HCT116 (cell line): ENCODE measurements around the gene DLX5. TPM values are rescaled to one million over a fixed set of nuclear protein-coding genes. Genes with fewer than 3 reads are reported as not detected.

Experiments used
- ATAC-seq: fragments of 200-7000 bp; cut with Tn5 transposase; 2 replicates; pipeline ENCODE4 v1.9.1; 2020; ENCODE audit warnings: mild to moderate bottlenecking, moderate library complexity
- BruUV-seq: library from RNA; stranded (reverse); fragments of 400-500 nt; replicated peaks from 2 replicates; lab custom pipeline; 2021; lab: Mats Ljungman, UMichigan
- CTCF ChIA-PET: fragments of 300-600 bp; sonication (Branson Sonifier 250); formaldehyde crosslinking; loops from one replicate; lab custom pipeline; 2021; ENCODE audit warnings: antibody characterized with exemption; lab: Charles Lee
- POLR2A ChIA-PET: fragments of 300-600, 350-600 bp; sonication (Branson Sonifier 250); formaldehyde crosslinking; loops from one replicate; lab custom pipeline; 2021; ENCODE audit warnings: antibody characterized with exemption; lab: Charles Lee
- RAD21 ChIA-PET, 2 experiments: fragments of 300-600 bp; sonication (Branson Sonifier 250); formaldehyde crosslinking; loops; one replicate each; lab custom pipeline; 2023; ENCODE audit warnings: low total read pairs in 2 of 2; ENCODE audit not compliant: uncharacterized antibody in 2 of 2, unreplicated experiment in 2 of 2, low non-redundant PET in 1 of 2; lab: Charles Lee
- DNase-seq: peaks from one replicate; pipeline ENCODE4 v3.0.0-alpha.2; 2010; ENCODE audit warnings: low read depth, low spot score
- H2AFZ ChIP-seq: fragments of 200-600 bp; shearing (Covaris generic), sonication (generic); 2 replicates; pipeline ENCODE4 v1.6.1; 2017; ENCODE audit warnings: low read depth, mixed run types, mixed read lengths, antibody characterized with exemption, low read length; ENCODE audit not compliant: poor library complexity, severe bottlenecking
- H3K27ac ChIP-seq: 2 replicates; pipeline ENCODE4 v1.5.1; 2012; ENCODE audit warnings: low read depth, low read length
- H3K27me3 ChIP-seq: fragments of 200-600 bp; sonication (generic); 2 replicates; pipeline ENCODE4 v1.6.1; 2016; ENCODE audit warnings: mixed run types, low read length, mixed read lengths; ENCODE audit not compliant: insufficient read depth
- H3K36me3 ChIP-seq, 2 experiments: fragments of 200-500 bp in 1 of 2; fragments of 200-600 bp in 1 of 2; sonication (Bioruptor generic) in 1 of 2; sonication (generic) in 1 of 2; 2 replicates each; pipeline versions ENCODE4 v1.5.1 to v1.6.1; 2014 to 2016; ENCODE audit warnings: low read length in 2 of 2, inconsistent platforms in 1 of 2, mixed read lengths in 1 of 2, mixed run types in 1 of 2; ENCODE audit not compliant: insufficient read depth in 2 of 2, control insufficient read depth in 1 of 2
- H3K4me1 ChIP-seq, 2 experiments: fragments of 200-600 bp in 1 of 2; sonication (generic) in 1 of 2; 2 replicates each; pipeline versions ENCODE4 v1.5.1 to v1.6.1; 2012 to 2017; ENCODE audit warnings: low read length in 2 of 2, inconsistent platforms in 1 of 2, mild to moderate bottlenecking in 1 of 2, mixed read lengths in 1 of 2, mixed run types in 1 of 2, moderate library complexity in 1 of 2; ENCODE audit not compliant: insufficient read depth in 2 of 2, control insufficient read depth in 1 of 2
- H3K4me2 ChIP-seq: fragments of 200-600 bp; sonication (generic); 2 replicates; pipeline ENCODE4 v1.6.1; 2017; ENCODE audit warnings: mixed run types, low read length, mixed read lengths
- H3K4me3 ChIP-seq, 2 experiments: fragments of 200-600 bp in 1 of 2; sonication (generic) in 1 of 2; replicated peaks in 1 of 2; 2 replicates each; pipeline ENCODE4 v1.5.1; 2011 to 2016; ENCODE audit warnings: low read length in 2 of 2, control low read depth in 1 of 2, low read depth in 1 of 2, mild to moderate bottlenecking in 1 of 2, mixed read lengths in 1 of 2, mixed run types in 1 of 2
- H3K79me2 ChIP-seq: fragments of 200-600 bp; sonication (generic); 2 replicates; pipeline ENCODE4 v1.6.1; 2017; ENCODE audit warnings: mild to moderate bottlenecking, mixed run types, low read length, moderate library complexity, mixed read lengths; ENCODE audit not compliant: insufficient read depth
- H3K9ac ChIP-seq: fragments of 200-600 bp; sonication (generic); 2 replicates; pipeline ENCODE4 v1.6.1; 2016; ENCODE audit warnings: low read length, mixed read lengths
- H3K9me2 ChIP-seq: fragments of 200-600 bp; sonication (generic), shearing (Covaris generic); 2 replicates; pipeline ENCODE4 v1.6.1; 2017; ENCODE audit warnings: mixed run types, mild to moderate bottlenecking, moderate library complexity; ENCODE audit not compliant: insufficient read depth
- H3K9me3 ChIP-seq, 2 experiments: fragments of 200-500 bp in 1 of 2; fragments of 200-600 bp in 1 of 2; sonication (Bioruptor generic) in 1 of 2; sonication (generic) in 1 of 2; 2 replicates each; pipeline ENCODE4 v1.6.1; 2014 to 2017; ENCODE audit warnings: low read length in 2 of 2, mixed read lengths in 2 of 2, inconsistent platforms in 1 of 2, low read depth in 1 of 2, mild to moderate bottlenecking in 1 of 2, mixed run types in 1 of 2, moderate library complexity in 1 of 2; ENCODE audit not compliant: control insufficient read depth in 1 of 2, insufficient read depth in 1 of 2
- H4K20me1 ChIP-seq: fragments of 200-600 bp; sonication (generic), shearing (Covaris generic); 2 replicates; pipeline ENCODE4 v1.6.1; 2017; ENCODE audit warnings: mixed run types, mild to moderate bottlenecking, moderate library complexity; ENCODE audit not compliant: insufficient read depth
- ATF3 ChIP-seq: IDR thresholded peaks from 2 replicates; pipeline ENCODE4 v1.6.1; 2012
- CBX3 ChIP-seq: IDR thresholded peaks from 2 replicates; pipeline ENCODE4 v1.6.1; 2012; ENCODE audit warnings: low read depth
- CEBPB ChIP-seq: IDR thresholded peaks from 2 replicates; pipeline ENCODE4 v1.6.1; 2012; ENCODE audit warnings: low read depth
- EZH2 ChIP-seq: fragments of 200-600 bp; sonication (generic); IDR thresholded peaks from 2 replicates; pipeline ENCODE4 v1.6.1; 2017; ENCODE audit warnings: antibody characterized with exemption, mixed run types
- FOSL1 ChIP-seq: IDR thresholded peaks from 2 replicates; pipeline ENCODE4 v1.6.1; 2012; ENCODE audit warnings: low read depth
- JUND ChIP-seq: IDR thresholded peaks from 2 replicates; pipeline ENCODE4 v1.6.1; 2012
- REST ChIP-seq: IDR thresholded peaks from 2 replicates; pipeline ENCODE4 v1.6.1; 2012; ENCODE audit warnings: low read depth
- SIN3A ChIP-seq: IDR thresholded peaks from 2 replicates; pipeline ENCODE4 v1.6.1; 2012; ENCODE audit warnings: low read depth
- SP1 ChIP-seq: IDR thresholded peaks from 2 replicates; pipeline ENCODE4 v1.6.1; 2012; ENCODE audit warnings: low read depth
- YY1 ChIP-seq: IDR thresholded peaks from 2 replicates; pipeline ENCODE4 v1.6.1; 2011; ENCODE audit warnings: low read length, low read depth, moderate library complexity, mild to moderate bottlenecking; ENCODE audit not compliant: insufficient replicate concordance; ENCODE audit errors: extremely low read depth
- ZFX ChIP-seq: fragments of 450-650 bp; IDR thresholded peaks from 2 replicates; pipeline ENCODE4 v1.6.1; 2017
- intact Hi-C: fragments of 100-400 bp; cut with micrococcal nuclease; formaldehyde crosslinking; loops from 2 replicates; pipeline ENCODE4 v1.10.0; 2022
- total RNA-seq: library from RNA; stranded (reverse); gene quantifications from one replicate; pipeline ENCODE4 v1.2.1, GENCODE V29; 2021; ENCODE audit not compliant: unreplicated experiment

The DLX5 gene
- total RNA-seq, 1 experiment from 2014 or later, result not detected

- Histone ChIP-seq H2AFZ (no peak overlapping the region), H3K36me3 (no peaks in the 10 kb centered on the region), H3K4me2 (no peak overlapping the region), H3K27me3 (peaks cover 73% of the 10 kb centered on the region), H3K9me2 (no peaks in the 10 kb centered on the region), H3K9ac (no peak overlapping the region), H3K4me3 (no peak overlapping the region), H3K9me3 (no peaks in the 10 kb centered on the region), H3K27ac (no peak overlapping the region), H3K79me2 (no peaks in the 10 kb centered on the region), H3K4me1 (no peaks in the 10 kb centered on the region), H4K20me1 (no peaks in the 10 kb centered on the region)
- ATAC-seq (no peak), DNase-seq (no peak)
- CTCF ChIA-PET, result no interaction called here
- RAD21 ChIA-PET, result no interaction called here
- intact Hi-C loops, result no loop called here
- POLR2A ChIA-PET, result no interaction called here
- no TSS peak for BruUV-seq
- TF ChIP-seq YY1 (no peak), SIN3A (no peak), ZFX (no peak), EZH2 (no peak), CBX3 (no peak), FOSL1 (no peak), JUND (no peak), SP1 (no peak), REST (no peak), CEBPB (no peak), ATF3 (no peak)
Observed at GRCh38 chr7:97013845-97014134, 10.8 kb downstream of the DLX5 start.
